DOHH2 (cell line): Measurements from ENCODE around the gene IGSF9.

ENCODE experiments used
- H3F3A ChIP-seq: fragments of 200-600 bp; sonication (generic), shearing (Covaris generic); 2 replicates; pipeline ENCODE4 v1.6.0; 2016; ENCODE audit warnings: antibody characterized with exemption, mild to moderate bottlenecking; ENCODE audit not compliant: control insufficient read depth, insufficient read depth
- H3K27ac ChIP-seq: fragments of 200-600 bp; sonication (generic); 2 replicates; pipeline ENCODE4 v1.5.1; 2014; ENCODE audit warnings: low read depth, mild to moderate bottlenecking, low read length, moderate library complexity
- H3K27me3 ChIP-seq: fragments of 200-600 bp; sonication (generic); 2 replicates; pipeline ENCODE4 v1.6.1; 2014; ENCODE audit warnings: mild to moderate bottlenecking, low read length, mixed read lengths; ENCODE audit not compliant: control insufficient read depth
- H3K36me3 ChIP-seq: fragments of 200-600 bp; sonication (generic); 2 replicates; pipeline ENCODE4 v1.6.1; 2014; ENCODE audit warnings: mild to moderate bottlenecking, low read length, moderate library complexity, mixed read lengths; ENCODE audit not compliant: control insufficient read depth
- H3K4me1 ChIP-seq: fragments of 200-600 bp; sonication (generic); 2 replicates; pipeline ENCODE4 v1.6.1; 2014; ENCODE audit warnings: mild to moderate bottlenecking, low read length, mixed read lengths; ENCODE audit not compliant: control insufficient read depth
- H3K4me2 ChIP-seq: fragments of 200-600 bp; sonication (generic); 2 replicates; pipeline ENCODE4 v1.6.0; 2014; ENCODE audit warnings: mild to moderate bottlenecking, low read length, moderate library complexity
- H3K4me3 ChIP-seq: fragments of 200-600 bp; sonication (generic); 2 replicates; pipeline ENCODE4 v1.5.1; 2014; ENCODE audit warnings: mild to moderate bottlenecking, low read length, mixed read lengths
- H3K79me2 ChIP-seq: fragments of 200-600 bp; sonication (generic); 2 replicates; pipeline ENCODE4 v1.6.1; 2014; ENCODE audit warnings: mild to moderate bottlenecking, low read length, mixed read lengths; ENCODE audit not compliant: control insufficient read depth
- H3K9me2 ChIP-seq: fragments of 200-600 bp; sonication (generic); replicated peaks from 2 replicates; pipeline ENCODE4 v1.6.1; 2014; ENCODE audit warnings: mild to moderate bottlenecking, low read length, mixed read lengths; ENCODE audit not compliant: control insufficient read depth
- H3K9me3 ChIP-seq: fragments of 200-600 bp; sonication (generic); 2 replicates; pipeline ENCODE4 v1.6.1; 2014; ENCODE audit warnings: antibody characterized with exemption, low read length, mixed read lengths; ENCODE audit not compliant: control insufficient read depth, insufficient read depth
- H4K20me1 ChIP-seq: fragments of 200-600 bp; sonication (generic); 2 replicates; pipeline ENCODE4 v1.6.0; 2014; ENCODE audit warnings: low read depth, mild to moderate bottlenecking, antibody characterized with exemption, low read length, moderate library complexity; ENCODE audit not compliant: control insufficient read depth, insufficient read depth
- EZH2phosphoT487 ChIP-seq: fragments of 200-600 bp; sonication (generic); IDR thresholded peaks from 2 replicates; pipeline ENCODE4 v1.6.1; 2017; ENCODE audit warnings: borderline replicate concordance, mild to moderate bottlenecking, antibody characterized with exemption, low read length, moderate library complexity, mixed read lengths
- TF ChIP-seq, protein P1 (sequence below): fragments of 200-600 bp; sonication (generic); IDR thresholded peaks from one replicate; pipeline ENCODE4 v1.5.1; 2014; ENCODE audit warnings: antibody characterized with exemption, mild to moderate bottlenecking, low read depth, low read length; ENCODE audit not compliant: poor library complexity, severe bottlenecking

IGSF9 gene

DNA sequence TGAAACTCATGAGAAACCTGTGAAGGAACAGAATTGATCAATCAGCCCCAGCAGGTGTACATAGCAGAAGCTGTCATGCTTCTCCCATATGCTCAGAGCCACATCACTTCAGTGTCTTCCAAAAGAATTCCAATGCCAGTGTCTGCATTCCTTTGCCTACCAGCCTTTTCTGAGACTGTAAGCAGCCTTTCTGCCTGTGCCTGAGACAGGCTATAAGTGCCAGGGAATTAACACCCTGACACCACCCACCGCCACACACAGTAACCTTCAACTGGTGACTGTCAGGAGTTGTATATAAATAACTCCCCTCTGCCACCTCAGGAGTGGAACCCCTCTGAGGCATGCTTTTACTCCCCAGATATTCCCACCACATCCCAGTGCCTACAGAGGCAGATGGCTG is 46.7 kb upstream of the IGSF9 start:
- Histone ChIP-seq H3K9me2 (no peaks in the 10 kb centered on the region), H3K36me3 (no peaks in the 10 kb centered on the region), H3F3A (no peaks in the 10 kb centered on the region), H3K27ac (no peak overlapping the region), H3K4me2 (no peak overlapping the region), H3K4me3 (no peak overlapping the region), H3K79me2 (no peaks in the 10 kb centered on the region), H3K9me3 (no peaks in the 10 kb centered on the region), H3K27me3 (peaks cover 30% of the 10 kb centered on the region), H4K20me1 (no peaks in the 10 kb centered on the region), H3K4me1 (peaks cover 4% of the 10 kb centered on the region)
- TF ChIP-seq, protein P1, sequence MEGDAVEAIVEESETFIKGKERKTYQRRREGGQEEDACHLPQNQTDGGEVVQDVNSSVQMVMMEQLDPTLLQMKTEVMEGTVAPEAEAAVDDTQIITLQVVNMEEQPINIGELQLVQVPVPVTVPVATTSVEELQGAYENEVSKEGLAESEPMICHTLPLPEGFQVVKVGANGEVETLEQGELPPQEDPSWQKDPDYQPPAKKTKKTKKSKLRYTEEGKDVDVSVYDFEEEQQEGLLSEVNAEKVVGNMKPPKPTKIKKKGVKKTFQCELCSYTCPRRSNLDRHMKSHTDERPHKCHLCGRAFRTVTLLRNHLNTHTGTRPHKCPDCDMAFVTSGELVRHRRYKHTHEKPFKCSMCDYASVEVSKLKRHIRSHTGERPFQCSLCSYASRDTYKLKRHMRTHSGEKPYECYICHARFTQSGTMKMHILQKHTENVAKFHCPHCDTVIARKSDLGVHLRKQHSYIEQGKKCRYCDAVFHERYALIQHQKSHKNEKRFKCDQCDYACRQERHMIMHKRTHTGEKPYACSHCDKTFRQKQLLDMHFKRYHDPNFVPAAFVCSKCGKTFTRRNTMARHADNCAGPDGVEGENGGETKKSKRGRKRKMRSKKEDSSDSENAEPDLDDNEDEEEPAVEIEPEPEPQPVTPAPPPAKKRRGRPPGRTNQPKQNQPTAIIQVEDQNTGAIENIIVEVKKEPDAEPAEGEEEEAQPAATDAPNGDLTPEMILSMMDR: no peak
- TF ChIP-seq EZH2phosphoT487: no peak

DNA sequence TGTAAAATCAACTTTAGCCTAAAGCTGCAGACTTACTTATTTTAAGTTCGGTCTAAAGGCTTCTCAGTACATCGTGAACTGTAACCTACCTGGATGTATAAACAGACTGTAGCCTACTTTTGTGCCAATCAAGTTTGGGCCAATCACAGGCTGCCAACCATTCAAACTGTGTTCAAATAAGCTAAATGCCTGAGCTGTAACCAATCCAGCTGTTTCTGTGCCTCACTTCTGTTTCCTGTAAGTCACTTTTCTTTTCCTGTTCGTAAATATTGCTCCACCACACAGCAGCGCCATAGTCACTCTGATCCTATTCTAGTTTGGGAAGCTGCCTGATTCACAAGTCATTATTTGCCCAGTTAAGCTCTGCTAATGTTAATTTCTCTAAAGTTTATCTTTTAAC is 46.1 kb upstream of the IGSF9 start:
- Histone ChIP-seq H3K4me2 (no peak overlapping the region), H3K9me2 (no peaks in the 10 kb centered on the region), H3K79me2 (no peaks in the 10 kb centered on the region), H3K9me3 (no peaks in the 10 kb centered on the region), H3K27ac (no peak overlapping the region), H3K36me3 (no peaks in the 10 kb centered on the region), H3K27me3 (peaks cover 33% of the 10 kb centered on the region), H4K20me1 (no peaks in the 10 kb centered on the region), H3K4me1 (peaks cover 4% of the 10 kb centered on the region), H3F3A (no peaks in the 10 kb centered on the region), H3K4me3 (no peak overlapping the region)
- TF ChIP-seq, protein P1: no peak
- TF ChIP-seq EZH2phosphoT487: no peak

DNA sequence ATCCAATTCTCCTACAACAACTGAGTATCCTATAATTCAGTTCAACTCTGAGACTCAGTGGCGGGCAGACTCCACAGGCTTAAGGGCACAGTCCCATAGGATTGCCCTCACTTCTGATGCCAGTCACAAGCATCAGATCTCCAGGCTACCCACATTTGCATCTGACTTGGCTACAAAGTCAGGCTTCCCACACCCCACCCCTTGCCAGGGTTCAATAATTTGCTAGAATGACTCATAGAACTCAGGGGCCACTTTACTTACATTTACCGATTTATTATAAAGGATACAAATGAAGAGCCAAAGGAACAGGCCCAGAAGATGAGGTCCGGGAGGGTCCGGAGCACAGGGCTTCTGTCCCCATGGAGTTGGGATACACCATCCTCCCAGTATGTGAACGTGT is 44.6 kb upstream of the IGSF9 start:
- Histone ChIP-seq H3K4me1 (peaks cover 4% of the 10 kb centered on the region), H3K4me2 (no peak overlapping the region), H3K36me3 (no peaks in the 10 kb centered on the region), H3K27me3 (peaks cover 30% of the 10 kb centered on the region), H3K27ac (no peak overlapping the region), H3K9me3 (no peaks in the 10 kb centered on the region), H3K9me2 (no peaks in the 10 kb centered on the region), H3K79me2 (no peaks in the 10 kb centered on the region), H3K4me3 (no peak overlapping the region), H4K20me1 (no peaks in the 10 kb centered on the region), H3F3A (no peaks in the 10 kb centered on the region)
- TF ChIP-seq, protein P1: no peak
- no peak for TF ChIP-seq EZH2phosphoT487

DNA sequence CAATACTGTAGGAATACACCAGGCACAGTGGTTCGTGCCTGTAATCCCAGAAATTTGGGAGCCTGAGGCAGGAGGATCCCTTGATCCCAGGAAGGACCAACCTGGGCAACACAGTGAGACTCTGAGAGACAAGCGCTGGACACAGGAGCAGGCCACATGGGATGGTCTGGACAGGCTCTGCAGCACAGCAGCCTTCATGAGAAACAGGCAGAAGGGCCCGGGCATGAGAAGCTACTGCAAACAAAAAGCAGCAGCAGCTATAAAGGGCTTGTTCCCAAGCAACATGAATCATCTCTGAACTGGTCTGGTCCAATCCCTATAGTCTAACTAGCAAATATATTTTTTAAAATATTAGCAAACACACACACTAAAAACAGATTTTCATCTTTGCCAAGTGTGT is 44.2 kb upstream of the IGSF9 start:
- Histone ChIP-seq H3K9me2 (no peaks in the 10 kb centered on the region), H3K27me3 (peaks cover 34% of the 10 kb centered on the region), H3K4me2 (no peak overlapping the region), H3K79me2 (no peaks in the 10 kb centered on the region), H3K9me3 (no peaks in the 10 kb centered on the region), H3K36me3 (no peaks in the 10 kb centered on the region), H3K4me3 (no peak overlapping the region), H3F3A (no peaks in the 10 kb centered on the region), H4K20me1 (no peaks in the 10 kb centered on the region), H3K4me1 (peaks cover 4% of the 10 kb centered on the region), H3K27ac (no peak overlapping the region)
- no peak for TF ChIP-seq EZH2phosphoT487
- TF ChIP-seq, protein P1: no peak
